Endometrium (tissue), 2 donors: ENCODE measurements around the gene DDX23.
"Not testable (repeated sequence)": the region's sequence is repeated elsewhere in the genome, so short reads cannot be mapped to it uniquely, and the experiment has no call there.

Source experiments
- FAIRE-seq: peaks from 2 replicates; lab custom pipeline; 2012; peaks lifted over from hg19 to GRCh38; lab: Jason Lieb, UNC
- donor health status: control.
- donor health status: control.

Gene DDX23

GRCh38 chr12:48851883-48852733 lies at the start of gene DDX23:
TSS of gene DDX23 (minus strand) at chr12:48852163. CDS start at chr12:48845782, 6,381 bp downstream.
- FAIRE-seq: peak; percentile 92

GRCh38 chr12:48901278-48901677 lies 49.3 kb upstream of the DDX23 start:
- FAIRE-seq: no peak

- no peak for FAIRE-seq
Observed at GRCh38 chr12:48899651-48900050, 47.7 kb upstream of the DDX23 start.

- no peak for FAIRE-seq
Observed at GRCh38 chr12:48894271-48894670, 42.3 kb upstream of the DDX23 start.

- FAIRE-seq: no peak
Observed at GRCh38 chr12:48890657-48891418, 38.9 kb upstream of the DDX23 start.

- FAIRE-seq: no peak
Observed at GRCh38 chr12:48889679-48890078, 37.7 kb upstream of the DDX23 start.

- FAIRE-seq: no peak
Observed at GRCh38 chr12:48883305-48884161, 31.6 kb upstream of the DDX23 start.

GRCh38 chr12:48882972-48883304 lies 31.0 kb upstream of the DDX23 start:
- FAIRE-seq: no peak

GRCh38 chr12:48882315-48882687 lies 30.3 kb upstream of the DDX23 start:
- no peak for FAIRE-seq

GRCh38 chr12:48881686-48882314 lies 29.8 kb upstream of the DDX23 start:
- FAIRE-seq: no peak

- no peak for FAIRE-seq
Observed at GRCh38 chr12:48880647-48881046, 28.7 kb upstream of the DDX23 start.

GRCh38 chr12:48878548-48878947 lies 26.6 kb upstream of the DDX23 start:
- FAIRE-seq: no peak

- no peak for FAIRE-seq
Observed at GRCh38 chr12:48875944-48876515, 24.1 kb upstream of the DDX23 start.

- FAIRE-seq: not testable (repeated sequence)
Observed at GRCh38 chr12:48873534-48873933, 21.6 kb upstream of the DDX23 start.

GRCh38 chr12:48873096-48873495 lies 21.1 kb upstream of the DDX23 start:
- FAIRE-seq: no peak

- FAIRE-seq: no peak
Observed at GRCh38 chr12:48869191-48869590, 17.2 kb upstream of the DDX23 start.

GRCh38 chr12:48868451-48868850 lies 16.5 kb upstream of the DDX23 start:
- FAIRE-seq: no peak

- no peak for FAIRE-seq
Observed at GRCh38 chr12:48866052-48866711, 14.2 kb upstream of the DDX23 start.

- FAIRE-seq: peak; percentile 87
Observed at GRCh38 chr12:48865281-48866051, 13.5 kb upstream of the DDX23 start, which contains the start of gene RND1. TSS of gene RND1 (minus strand) at chr12:48865870. CDS start at chr12:48865767, 103 bp downstream.

GRCh38 chr12:48863291-48863690 lies 11.3 kb upstream of the DDX23 start:
- no peak for FAIRE-seq
